Adipocyte (in vitro differentiated cells): ENCODE results near the gene ZBTB16.

Experiments used
- DNase-seq: peaks from one replicate; pipeline ENCODE4 v3.0.0-alpha.2; 2015; ENCODE audit warnings: low read depth
- H3K27me3 ChIP-seq: replicated peaks from 2 replicates; pipeline ENCODE4 v1.7.0; 2013; ENCODE audit warnings: mild to moderate bottlenecking, low read length, moderate library complexity; ENCODE audit not compliant: control insufficient read depth, insufficient read depth
- H3K36me3 ChIP-seq: 2 replicates; pipeline ENCODE4 v1.7.0; 2013; ENCODE audit warnings: low read length, mild to moderate bottlenecking, moderate library complexity; ENCODE audit not compliant: control insufficient read depth, insufficient read depth, severe bottlenecking
- H3K4me1 ChIP-seq: 2 replicates; pipeline ENCODE4 v1.7.0; 2013; ENCODE audit warnings: mild to moderate bottlenecking, low read length, moderate library complexity; ENCODE audit not compliant: control insufficient read depth, insufficient read depth
- H3K4me3 ChIP-seq: 2 replicates; pipeline ENCODE4 v1.7.0; 2013; ENCODE audit warnings: mild to moderate bottlenecking, low read length, moderate library complexity
- H3K9ac ChIP-seq: 2 replicates; pipeline ENCODE4 v1.7.0; 2013; ENCODE audit warnings: mild to moderate bottlenecking, low read length, moderate library complexity
- H3K9me3 ChIP-seq: 2 replicates; pipeline ENCODE4 v1.7.0; 2013; ENCODE audit warnings: mild to moderate bottlenecking, low read length, moderate library complexity; ENCODE audit not compliant: control insufficient read depth

Gene ZBTB16

DNA sequence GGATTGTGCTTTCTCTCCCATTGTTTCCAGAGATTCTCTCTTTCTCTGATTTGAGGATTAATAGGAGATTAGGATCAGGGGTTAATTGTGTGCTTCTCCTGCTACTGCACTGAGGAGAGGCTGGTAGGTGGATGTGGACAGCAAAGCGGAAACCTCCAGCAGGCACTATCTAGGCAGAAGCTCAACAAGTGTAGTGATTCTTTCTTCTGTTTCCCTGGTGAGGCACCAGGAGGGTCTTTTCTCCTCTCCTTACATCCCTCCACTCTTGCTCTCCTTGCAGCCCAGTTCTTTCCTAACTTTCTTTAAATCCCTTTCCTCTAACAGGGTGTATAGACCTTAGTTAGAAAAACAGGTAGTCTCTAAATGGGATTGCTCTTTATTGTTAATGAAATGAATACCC is 1.9 kb upstream of the ZBTB16 start:
- Histone ChIP-seq H3K27me3 (no peaks in the 10 kb centered on the region), H3K9ac (no peak overlapping the region), H3K9me3 (no peaks in the 10 kb centered on the region), H3K4me3 (no peak overlapping the region), H3K36me3 (no peaks in the 10 kb centered on the region), H3K4me1 (peaks cover 26% of the 10 kb centered on the region)
- DNase-seq = no peak

DNA sequence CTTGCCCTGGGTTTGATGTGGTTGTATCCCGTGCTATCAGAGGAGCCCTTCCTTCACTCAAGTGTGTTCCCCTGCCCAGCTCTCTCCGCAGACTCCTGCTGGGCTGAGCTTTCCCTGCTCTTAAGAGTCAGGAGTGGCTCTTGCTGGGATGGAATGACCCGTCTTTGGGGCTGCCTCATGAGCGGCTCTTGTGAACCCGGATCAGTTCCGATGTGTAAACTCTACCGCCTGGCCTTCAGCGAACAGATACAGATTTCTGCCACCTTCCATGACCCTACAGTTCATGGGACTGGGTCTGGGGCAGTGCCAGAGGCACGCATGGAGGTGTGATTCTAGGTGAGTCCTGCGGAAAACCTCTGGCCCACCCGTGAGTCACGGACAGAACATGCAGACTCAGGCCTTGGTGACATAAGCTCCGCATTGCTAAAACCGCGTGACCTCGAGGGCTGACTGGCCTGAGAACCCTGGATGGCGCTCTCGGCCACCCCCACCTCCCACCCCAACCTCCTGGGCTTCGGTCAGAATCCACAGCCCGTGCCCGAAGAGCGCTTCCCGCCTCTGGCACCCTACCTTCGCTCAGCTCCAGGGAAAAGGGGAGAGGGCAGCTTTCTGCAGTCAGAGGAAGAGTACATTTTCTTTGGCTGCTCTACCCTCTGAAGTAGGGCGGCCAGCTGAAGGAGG is 1.3 kb upstream of the ZBTB16 start:
- peaks cover under 1% of the 10 kb centered on the region for H3K36me3 ChIP-seq
- H3K4me1 ChIP-seq = peaks cover 31% of the 10 kb centered on the region
- H3K9me3 ChIP-seq = no peaks in the 10 kb centered on the region
- no peak for DNase-seq
- H3K9ac ChIP-seq = peak overlapping the region; percentile 89
- H3K27me3 ChIP-seq = no peaks in the 10 kb centered on the region
- peak overlapping the region; percentile 84 for H3K4me3 ChIP-seq

DNA sequence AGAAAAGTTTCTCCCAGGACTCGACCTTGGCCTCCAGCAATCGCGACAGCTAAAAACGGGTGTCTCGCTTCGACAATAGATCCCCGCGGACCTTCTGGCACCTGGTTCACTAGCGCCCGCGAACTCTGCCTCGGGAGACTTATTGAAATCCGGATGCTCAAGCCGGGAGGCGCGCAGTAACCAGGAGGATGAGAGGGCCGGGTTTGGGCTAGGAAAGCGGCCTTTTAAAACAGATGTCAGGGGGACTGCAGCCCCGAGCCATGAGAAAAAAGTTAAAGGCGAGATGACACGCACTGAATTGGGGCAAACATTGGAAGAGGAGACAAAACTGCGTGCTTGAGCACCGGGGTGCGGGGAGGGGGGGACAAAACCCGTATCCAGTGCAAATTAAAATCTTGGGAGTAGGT is 637 bp upstream of the ZBTB16 start:
- Histone ChIP-seq H3K27me3 (no peaks in the 10 kb centered on the region), H3K36me3 (peaks cover 8% of the 10 kb centered on the region), H3K4me3 (peak overlapping the region; percentile 84), H3K9me3 (no peaks in the 10 kb centered on the region), H3K4me1 (peaks cover 38% of the 10 kb centered on the region), H3K9ac (peak overlapping the region; percentile 89)
- peak; percentile 43 for DNase-seq

DNA sequence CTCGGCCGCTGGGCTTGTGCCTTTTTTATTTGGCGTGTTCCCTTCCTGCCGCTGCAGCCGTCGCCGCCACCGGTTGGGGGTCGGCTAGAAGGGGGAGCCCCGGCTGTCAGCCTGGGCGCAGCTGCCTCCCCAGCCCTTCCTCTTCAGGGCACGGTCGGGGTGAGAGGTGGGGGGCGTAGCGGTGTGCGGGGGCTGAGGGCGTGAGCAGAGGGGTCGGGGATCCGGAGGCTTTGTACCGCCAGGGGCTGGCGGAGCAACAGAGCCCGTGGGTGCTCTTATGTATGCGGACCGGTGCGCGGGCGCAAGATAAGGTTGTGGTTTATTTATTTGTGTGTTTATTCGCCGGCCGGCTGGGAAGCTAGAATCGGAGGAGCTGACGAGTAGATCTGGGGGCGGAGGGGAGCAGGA is 477 bp downstream of the ZBTB16 start:
- Histone ChIP-seq H3K36me3 (peaks cover 19% of the 10 kb centered on the region), H3K4me3 (peak overlapping the region; percentile 94), H3K27me3 (no peaks in the 10 kb centered on the region), H3K9ac (peak overlapping the region; percentile 100), H3K9me3 (no peaks in the 10 kb centered on the region), H3K4me1 (peaks cover 45% of the 10 kb centered on the region)
- peak; percentile 61 for DNase-seq

DNA sequence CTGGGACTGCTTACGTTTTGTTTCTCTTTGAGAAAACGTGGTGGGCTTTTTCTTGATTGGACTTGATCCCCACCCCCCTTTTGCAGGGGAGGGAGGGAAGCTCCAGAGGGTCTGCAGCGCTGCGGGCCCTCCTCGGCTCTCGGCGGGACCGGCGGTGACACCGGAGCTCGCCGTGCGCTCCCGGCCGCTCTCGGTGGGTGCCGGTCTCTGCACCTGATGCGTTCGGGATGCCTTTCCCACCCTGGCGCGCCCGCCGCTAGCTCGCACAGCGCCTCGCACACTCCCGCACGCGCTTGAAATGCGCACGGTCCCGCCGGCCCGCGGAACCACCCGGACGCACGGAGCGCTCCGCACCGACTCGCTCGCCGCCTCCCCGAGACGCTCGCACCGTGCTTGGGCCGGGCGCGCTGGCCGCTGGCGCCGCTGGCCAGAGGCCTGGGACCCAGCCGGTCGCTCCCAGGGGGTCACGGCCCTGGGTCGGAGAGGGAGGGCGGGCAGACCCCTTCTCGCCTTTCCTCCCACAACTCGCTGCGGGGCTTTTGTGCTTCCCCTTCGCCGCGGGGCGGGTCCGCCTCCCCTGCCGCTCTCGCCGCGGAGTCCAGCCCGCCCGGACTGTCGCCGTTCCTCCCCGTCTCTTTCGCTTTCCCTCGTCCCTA is 1.0 kb downstream of the ZBTB16 start:
- Histone ChIP-seq H3K9me3 (no peaks in the 10 kb centered on the region), H3K9ac (peak overlapping the region; percentile 100), H3K4me3 (peak overlapping the region; percentile 94), H3K36me3 (peaks cover 24% of the 10 kb centered on the region), H3K4me1 (peaks cover 50% of the 10 kb centered on the region), H3K27me3 (no peaks in the 10 kb centered on the region)
- peak; percentile 55 for DNase-seq

DNA sequence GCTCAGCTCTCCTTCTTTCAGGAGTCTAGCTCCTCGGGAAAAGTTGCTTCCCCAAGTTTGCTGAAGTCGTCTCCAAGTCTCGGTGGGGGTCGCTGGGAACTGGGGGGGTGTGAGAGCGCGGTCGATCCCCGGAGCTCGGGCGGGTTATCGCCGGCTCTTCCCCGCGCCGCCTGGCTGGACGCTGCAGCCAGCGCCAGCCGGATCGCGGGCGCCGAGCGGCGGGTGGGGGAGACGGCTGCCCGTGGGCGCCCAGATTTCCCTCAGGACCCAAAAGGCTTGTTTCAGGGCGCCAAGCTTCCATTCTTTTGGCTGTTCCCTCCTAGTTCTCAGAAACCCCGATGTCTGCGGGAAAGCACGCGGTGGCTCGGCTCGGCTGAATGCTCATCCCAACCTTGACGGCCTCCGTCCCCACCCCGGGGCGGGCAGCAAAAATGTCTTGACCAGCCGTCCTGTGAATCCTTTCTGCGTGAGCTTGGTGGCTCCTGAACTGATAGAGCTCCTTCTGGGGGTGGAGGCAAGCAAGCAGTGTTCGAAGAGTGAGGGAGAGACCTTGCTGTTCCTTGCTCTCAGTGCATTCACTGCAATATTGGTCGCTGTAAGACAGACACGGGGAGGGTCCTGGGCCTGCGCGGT is 1.7 kb downstream of the ZBTB16 start:
- no peaks in the 10 kb centered on the region for H3K9me3 ChIP-seq
- no peaks in the 10 kb centered on the region for H3K27me3 ChIP-seq
- H3K9ac ChIP-seq = peak overlapping the region; percentile 100
- peaks cover 31% of the 10 kb centered on the region for H3K36me3 ChIP-seq
- H3K4me1 ChIP-seq = peaks cover 56% of the 10 kb centered on the region
- DNase-seq = peak; percentile 50
- H3K4me3 ChIP-seq = peak overlapping the region; percentile 94

DNA sequence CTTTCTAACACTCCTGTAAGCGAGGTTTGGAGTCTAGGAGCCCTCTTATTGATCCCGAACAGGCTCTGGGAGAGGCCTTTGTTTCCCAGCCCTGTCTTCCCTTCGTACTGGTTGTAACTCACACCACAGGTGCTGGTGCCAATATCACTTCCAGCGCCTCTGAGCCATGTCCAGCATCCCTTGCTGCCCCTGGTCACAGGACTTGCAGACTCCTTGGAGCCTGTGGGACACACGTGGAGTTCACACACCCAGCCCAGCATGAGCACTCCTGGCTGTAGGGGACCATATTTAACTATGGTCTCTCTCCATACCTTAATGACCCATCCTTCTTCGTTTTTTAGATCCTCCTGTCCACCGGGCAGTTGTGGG is 2.2 kb downstream of the ZBTB16 start:
- Histone ChIP-seq H3K9ac (peak overlapping the region; percentile 100), H3K36me3 (peaks cover 36% of the 10 kb centered on the region), H3K27me3 (no peaks in the 10 kb centered on the region), H3K4me1 (peaks cover 60% of the 10 kb centered on the region), H3K9me3 (no peaks in the 10 kb centered on the region), H3K4me3 (peak overlapping the region; percentile 94)
- no peak for DNase-seq

DNA sequence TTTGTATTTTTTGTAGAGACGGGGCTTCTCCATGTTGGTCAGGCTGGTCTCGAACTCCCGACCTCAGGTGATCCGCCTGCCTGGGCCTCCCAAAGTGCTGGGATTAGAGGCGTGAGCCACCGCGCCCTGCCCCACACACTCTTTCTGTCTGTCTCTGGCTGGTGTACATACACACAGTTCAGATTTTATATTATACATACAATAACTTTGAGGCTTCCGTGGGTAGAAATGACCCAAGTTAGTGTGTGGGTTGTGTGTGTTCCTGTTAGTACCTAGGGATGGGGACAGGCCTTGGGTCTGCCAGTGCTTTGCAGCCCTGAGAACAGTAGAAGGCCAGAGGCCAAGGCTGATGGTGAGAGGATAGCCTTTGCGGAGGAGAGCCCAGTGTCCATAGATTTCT is 2.8 kb downstream of the ZBTB16 start:
- Histone ChIP-seq H3K4me1 (peaks cover 64% of the 10 kb centered on the region), H3K27me3 (no peaks in the 10 kb centered on the region), H3K9me3 (no peaks in the 10 kb centered on the region), H3K36me3 (peaks cover 42% of the 10 kb centered on the region), H3K9ac (peak overlapping the region; percentile 100), H3K4me3 (peak overlapping the region; percentile 94)
- no peak for DNase-seq

DNA sequence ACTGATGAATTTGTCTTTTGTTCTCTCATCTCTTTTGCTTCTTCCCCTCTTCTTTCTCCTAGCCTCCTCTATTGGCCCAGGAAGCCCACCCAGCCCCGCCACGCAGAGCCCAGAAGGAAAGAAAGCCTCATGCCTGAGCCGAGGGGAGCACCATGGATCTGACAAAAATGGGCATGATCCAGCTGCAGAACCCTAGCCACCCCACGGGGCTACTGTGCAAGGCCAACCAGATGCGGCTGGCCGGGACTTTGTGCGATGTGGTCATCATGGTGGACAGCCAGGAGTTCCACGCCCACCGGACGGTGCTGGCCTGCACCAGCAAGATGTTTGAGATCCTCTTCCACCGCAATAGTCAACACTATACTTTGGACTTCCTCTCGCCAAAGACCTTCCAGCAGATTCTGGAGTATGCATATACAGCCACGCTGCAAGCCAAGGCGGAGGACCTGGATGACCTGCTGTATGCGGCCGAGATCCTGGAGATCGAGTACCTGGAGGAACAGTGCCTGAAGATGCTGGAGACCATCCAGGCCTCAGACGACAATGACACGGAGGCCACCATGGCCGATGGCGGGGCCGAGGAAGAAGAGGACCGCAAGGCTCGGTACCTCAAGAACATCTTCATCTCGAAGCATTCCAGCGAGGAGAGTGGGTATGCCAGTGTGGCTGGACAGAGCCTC is 3.8 kb downstream of the ZBTB16 start:
- peaks cover 63% of the 10 kb centered on the region for H3K4me1 ChIP-seq
- H3K9ac ChIP-seq = peak overlapping the region; percentile 100
- H3K36me3 ChIP-seq = peaks cover 52% of the 10 kb centered on the region
- H3K9me3 ChIP-seq = no peaks in the 10 kb centered on the region
- no peaks in the 10 kb centered on the region for H3K27me3 ChIP-seq
- DNase-seq = no peak
- H3K4me3 ChIP-seq = peak overlapping the region; percentile 94

DNA sequence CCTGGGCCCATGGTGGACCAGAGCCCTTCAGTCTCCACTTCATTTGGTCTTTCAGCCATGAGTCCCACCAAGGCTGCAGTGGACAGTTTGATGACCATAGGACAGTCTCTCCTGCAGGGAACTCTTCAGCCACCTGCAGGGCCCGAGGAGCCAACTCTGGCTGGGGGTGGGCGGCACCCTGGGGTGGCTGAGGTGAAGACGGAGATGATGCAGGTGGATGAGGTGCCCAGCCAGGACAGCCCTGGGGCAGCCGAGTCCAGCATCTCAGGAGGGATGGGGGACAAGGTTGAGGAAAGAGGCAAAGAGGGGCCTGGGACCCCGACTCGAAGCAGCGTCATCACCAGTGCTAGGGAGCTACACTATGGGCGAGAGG is 4.3 kb downstream of the ZBTB16 start:
- peaks cover 57% of the 10 kb centered on the region for H3K36me3 ChIP-seq

DNA sequence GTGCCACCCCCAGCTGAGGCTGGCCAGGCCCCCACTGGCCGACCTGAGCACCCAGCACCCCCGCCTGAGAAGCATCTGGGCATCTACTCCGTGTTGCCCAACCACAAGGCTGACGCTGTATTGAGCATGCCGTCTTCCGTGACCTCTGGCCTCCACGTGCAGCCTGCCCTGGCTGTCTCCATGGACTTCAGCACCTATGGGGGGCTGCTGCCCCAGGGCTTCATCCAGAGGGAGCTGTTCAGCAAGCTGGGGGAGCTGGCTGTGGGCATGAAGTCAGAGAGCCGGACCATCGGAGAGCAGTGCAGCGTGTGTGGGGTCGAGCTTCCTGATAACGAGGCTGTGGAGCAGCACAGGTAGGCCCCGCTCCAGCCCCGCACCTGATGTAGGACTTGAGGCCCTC is 4.7 kb downstream of the ZBTB16 start:
- no peaks in the 10 kb centered on the region for H3K9me3 ChIP-seq
- peaks cover 61% of the 10 kb centered on the region for H3K36me3 ChIP-seq
- no peaks in the 10 kb centered on the region for H3K27me3 ChIP-seq
- peak overlapping the region; percentile 66 for H3K9ac ChIP-seq
- no peak for DNase-seq
- H3K4me1 ChIP-seq = peaks cover 55% of the 10 kb centered on the region
- peak overlapping the region; percentile 94 for H3K4me3 ChIP-seq

More for the DNA sequence above, 4.3 kb downstream of the ZBTB16 start:
- no peaks in the 10 kb centered on the region for H3K9me3 ChIP-seq
- no peak for DNase-seq
- H3K4me3 ChIP-seq = peak overlapping the region; percentile 94
- H3K9ac ChIP-seq = peak overlapping the region; percentile 66
- H3K4me1 ChIP-seq = peaks cover 58% of the 10 kb centered on the region
- no peaks in the 10 kb centered on the region for H3K27me3 ChIP-seq
